GM18502 (cell line): Measurements from ENCODE around the gene CCDC142.

Source experiments
- ATAC-seq: cut with Tn5 transposase; IDR thresholded peaks from one replicate; pipeline ENCODE4 v1.9.1; 2021; ENCODE audit warnings: mild to moderate bottlenecking; ENCODE audit not compliant: unreplicated experiment, poor library complexity

Gene CCDC142

GRCh38 chr2:74425523-74425922 lies 57.3 kb downstream of the CCDC142 start:
- no peak for ATAC-seq

- no peak for ATAC-seq
These were observed 57.8 kb downstream of the CCDC142 start for GRCh38 chr2:74424995-74425406.

- ATAC-seq, result no peak
These were observed 58.4 kb downstream of the CCDC142 start for GRCh38 chr2:74424139-74424992.
